Muscle layer of duodenum (tissue), 2 donors: ENCODE measurements around the gene DDR2.
"Not testable (repeated sequence)": the region's sequence is repeated elsewhere in the genome, so short reads cannot be mapped to it uniquely, and the experiment has no call there.

ENCODE experiments used
- H3K27ac ChIP-seq: one replicate; pipeline ENCODE4 v1.7.0; 2013; ENCODE audit warnings: mild to moderate bottlenecking, low read length
- H3K27me3 ChIP-seq: one replicate; pipeline ENCODE4 v1.7.0; 2013; ENCODE audit warnings: low read depth, mild to moderate bottlenecking, control low read depth, low read length
- H3K36me3 ChIP-seq, 2 donors: one replicate each; pipeline ENCODE4 v1.7.0; 2013; ENCODE audit warnings: low read length in 2 of 2, control low read depth in 1 of 2, mild to moderate bottlenecking in 1 of 2; ENCODE audit not compliant: insufficient read depth in 2 of 2, control insufficient read depth in 1 of 2
- H3K4me1 ChIP-seq, 2 donors: one replicate each; pipeline ENCODE4 v1.7.0; 2013; ENCODE audit warnings: low read length in 2 of 2, mild to moderate bottlenecking in 2 of 2, control low read depth in 1 of 2, moderate library complexity in 1 of 2; ENCODE audit not compliant: insufficient read depth in 2 of 2, control insufficient read depth in 1 of 2
- H3K4me3 ChIP-seq, 2 donors: one replicate each; pipeline ENCODE4 v1.7.0; 2013; ENCODE audit warnings: low read length in 2 of 2, low read depth in 1 of 2, mild to moderate bottlenecking in 1 of 2
- H3K9me3 ChIP-seq, 2 donors: one replicate each; pipeline ENCODE4 v1.7.0; 2013; ENCODE audit warnings: low read length in 2 of 2, control low read depth in 1 of 2, mild to moderate bottlenecking in 1 of 2; ENCODE audit not compliant: control insufficient read depth in 1 of 2
- donor health status: healthy.

DDR2 gene

DNA sequence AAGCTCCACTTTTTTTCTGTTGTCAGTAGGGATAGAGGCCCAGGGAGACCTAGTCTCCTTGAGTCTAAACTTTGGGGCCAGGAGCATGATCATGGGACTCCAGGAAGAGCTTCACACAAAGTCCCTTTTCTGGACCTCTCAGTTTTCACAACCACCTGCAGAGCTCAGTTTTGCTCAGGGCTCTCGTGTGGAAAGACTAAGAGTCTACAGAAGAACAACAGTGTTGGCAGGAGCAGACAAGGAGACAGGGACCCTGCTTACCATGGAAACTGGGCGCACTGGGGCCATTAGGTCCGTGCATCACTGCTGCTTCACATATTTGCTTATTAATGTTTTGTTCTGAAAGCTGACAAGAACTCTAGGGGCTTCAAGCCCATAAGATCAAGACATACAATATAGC is 94.3 kb downstream of the DDR2 start:
- no peak overlapping the region for H3K27ac ChIP-seq
- H3K4me1 ChIP-seq: no peaks in the 10 kb centered on the region
- no peak overlapping the region for H3K4me3 ChIP-seq
- H3K36me3 ChIP-seq: no peaks in the 10 kb centered on the region
- no peaks in the 10 kb centered on the region for H3K9me3 ChIP-seq
- H3K27me3 ChIP-seq: no peaks in the 10 kb centered on the region

DNA sequence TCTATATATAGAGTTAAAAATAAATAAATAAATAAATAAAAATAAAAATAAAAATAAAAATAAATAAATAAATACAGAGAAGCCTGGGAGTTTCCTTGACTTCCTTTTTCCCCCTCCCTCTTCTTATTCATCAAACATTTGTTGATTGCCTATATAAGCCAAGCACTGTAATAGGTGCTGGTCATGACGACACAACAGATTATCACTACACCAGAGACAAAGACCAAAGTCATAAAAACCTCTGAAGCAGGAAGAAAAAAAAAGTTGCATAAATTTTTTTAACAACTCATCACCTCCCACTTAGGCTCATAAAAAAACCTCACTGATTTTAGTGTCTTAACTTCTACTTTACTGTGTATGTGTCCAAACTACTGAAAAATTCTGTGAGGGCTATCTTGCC is 95.2 kb downstream of the DDR2 start:
- not testable (repeated sequence) for H3K4me1 ChIP-seq, H3K4me3 ChIP-seq

DNA sequence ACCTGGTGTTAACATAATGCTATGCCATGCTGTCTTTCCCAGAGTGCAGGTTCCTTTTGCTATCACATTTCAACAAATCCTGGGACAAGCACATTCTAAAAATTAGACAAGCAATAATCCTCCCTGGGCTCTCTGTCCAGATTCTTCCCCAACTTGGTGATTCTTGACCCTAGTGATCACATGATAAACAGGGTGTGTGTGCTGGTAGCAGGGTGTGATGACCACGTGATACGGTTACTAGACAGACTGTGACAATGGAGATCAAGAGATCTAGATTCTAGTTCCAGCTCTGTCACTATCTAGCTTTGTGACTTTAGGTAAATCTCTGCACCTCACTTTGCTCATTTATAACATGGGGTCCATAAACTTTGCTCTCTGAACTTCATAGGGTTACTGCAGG is 96.3 kb downstream of the DDR2 start:
- H3K4me3 ChIP-seq: no peak overlapping the region
- no peaks in the 10 kb centered on the region for H3K27me3 ChIP-seq
- no peaks in the 10 kb centered on the region for H3K36me3 ChIP-seq
- no peak overlapping the region for H3K27ac ChIP-seq
- H3K9me3 ChIP-seq: no peaks in the 10 kb centered on the region
- peaks cover 9 to 18% of the 10 kb centered on the region in 2 donors for H3K4me1 ChIP-seq

More for the DNA sequence above, 95.2 kb downstream of the DDR2 start:
- H3K36me3 ChIP-seq, H3K9me3 ChIP-seq, H3K27me3 ChIP-seq, H3K27ac ChIP-seq: not testable (repeated sequence)

DNA sequence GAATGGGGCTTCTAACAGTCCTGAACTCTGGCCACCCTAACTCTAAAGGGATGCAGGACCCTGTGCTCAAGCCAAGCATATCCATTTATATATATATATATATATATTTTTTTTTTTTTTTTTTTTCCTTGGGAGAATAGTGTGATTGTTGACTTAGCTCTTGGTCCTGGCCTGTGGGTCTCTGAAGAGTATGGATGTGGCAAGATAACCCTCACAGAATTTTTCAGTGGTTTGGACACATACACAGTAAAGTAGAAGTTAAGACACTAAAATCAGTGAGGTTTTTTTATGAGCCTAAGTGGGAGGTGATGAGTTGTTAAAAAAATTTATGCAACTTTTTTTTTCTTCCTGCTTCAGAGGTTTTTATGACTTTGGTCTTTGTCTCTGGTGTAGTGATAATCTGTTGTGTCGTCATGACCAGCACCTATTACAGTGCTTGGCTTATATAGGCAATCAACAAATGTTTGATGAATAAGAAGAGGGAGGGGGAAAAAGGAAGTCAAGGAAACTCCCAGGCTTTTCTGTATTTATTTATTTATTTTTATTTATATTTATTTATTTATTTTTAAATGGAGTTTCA is 97.0 kb downstream of the DDR2 start:
- not testable (repeated sequence) for H3K27ac ChIP-seq, H3K9me3 ChIP-seq, H3K36me3 ChIP-seq, H3K27me3 ChIP-seq, H3K4me3 ChIP-seq
- H3K4me1 ChIP-seq: peaks cover 9 to 18% of the 10 kb centered on the region in 2 donors

DNA sequence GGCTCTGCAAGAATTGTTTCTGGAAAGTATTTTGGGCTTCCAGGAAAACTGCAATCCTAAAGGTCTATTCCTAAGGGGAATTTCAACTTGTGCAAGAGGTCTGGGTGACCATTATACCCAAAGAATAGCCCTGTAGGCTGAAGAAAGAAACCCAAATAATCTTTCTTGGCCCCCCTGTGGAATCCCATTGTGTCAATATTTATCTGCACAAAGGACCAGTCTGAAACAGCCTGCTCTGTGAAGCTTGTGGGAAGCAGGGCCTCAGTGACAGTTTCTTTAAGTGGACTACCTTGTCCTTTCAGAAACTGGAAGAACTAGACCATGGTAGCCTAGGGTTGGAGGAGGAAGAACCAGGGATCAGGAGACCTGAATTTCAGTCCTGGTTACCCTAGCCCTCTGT is 99.8 kb downstream of the DDR2 start:
- no peaks in the 10 kb centered on the region for H3K9me3 ChIP-seq
- peak overlapping the region; percentile 65 for H3K27ac ChIP-seq
- H3K36me3 ChIP-seq: no peaks in the 10 kb centered on the region
- no peak overlapping the region for H3K4me3 ChIP-seq
- H3K27me3 ChIP-seq: no peaks in the 10 kb centered on the region
- H3K4me1 ChIP-seq: peaks cover 9 to 23% of the 10 kb centered on the region in 2 donors

DNA sequence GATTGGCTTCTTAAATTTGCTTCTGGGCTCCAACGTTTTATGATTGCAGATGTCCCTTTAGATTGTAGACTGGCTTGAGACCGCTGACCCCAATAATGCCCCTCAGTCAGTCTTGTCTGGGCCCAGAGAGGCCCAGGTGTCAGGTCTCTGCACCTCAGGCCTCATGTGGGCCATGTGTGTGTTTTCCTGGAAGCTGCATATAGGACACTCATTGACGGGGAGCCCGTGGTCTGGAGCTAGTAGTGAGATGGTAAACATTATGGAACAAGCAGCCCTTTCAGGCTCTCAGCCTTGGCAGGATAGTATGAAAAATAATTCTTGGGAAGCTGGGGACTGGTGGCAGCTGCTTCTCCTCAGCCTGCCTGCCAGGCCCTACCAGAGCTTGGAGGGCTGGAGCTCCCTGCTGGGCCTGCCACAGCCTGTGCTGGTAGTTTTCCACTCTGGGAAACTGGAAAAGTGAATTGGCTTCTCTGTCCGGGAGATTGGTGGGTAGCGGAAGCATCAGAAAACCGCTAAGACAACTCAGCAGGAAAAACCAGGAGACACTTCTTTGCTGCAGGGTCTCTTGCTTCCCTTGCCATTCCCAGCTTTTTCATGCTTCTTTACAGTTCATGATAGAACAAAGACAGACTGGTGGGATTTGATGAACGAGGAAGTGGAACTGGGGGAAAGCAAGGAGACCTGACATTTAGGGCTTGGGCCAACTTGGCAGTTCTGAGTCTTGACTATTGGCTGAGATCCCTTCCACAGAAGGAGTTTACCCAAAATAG is 100.5 kb downstream of the DDR2 start:
- Histone ChIP-seq H3K4me3 (no peak overlapping the region), H3K27ac (peak overlapping the region; percentile 65), H3K36me3 (no peaks in the 10 kb centered on the region), H3K4me1 (peaks cover 9 to 23% of the 10 kb centered on the region in 2 donors), H3K9me3 (no peaks in the 10 kb centered on the region), H3K27me3 (no peaks in the 10 kb centered on the region)

DNA sequence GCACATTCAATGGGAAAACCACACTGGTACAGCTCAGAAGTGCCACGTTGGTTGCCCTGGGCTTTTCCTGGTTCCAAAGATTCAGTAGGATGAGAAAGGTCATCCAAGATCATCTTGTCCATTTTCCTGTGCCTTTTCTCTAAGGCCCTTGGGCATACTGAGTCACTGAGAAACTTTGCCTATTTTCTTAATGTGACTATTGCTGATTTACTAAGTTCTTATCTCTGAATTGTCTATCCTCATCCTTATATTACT is 101.0 kb downstream of the DDR2 start:
- H3K4me3 ChIP-seq: no peak overlapping the region
- H3K27ac ChIP-seq: peak overlapping the region; percentile 65
- peaks cover 9 to 23% of the 10 kb centered on the region in 2 donors for H3K4me1 ChIP-seq
- H3K36me3 ChIP-seq: no peaks in the 10 kb centered on the region
- H3K27me3 ChIP-seq: no peaks in the 10 kb centered on the region
- H3K9me3 ChIP-seq: no peaks in the 10 kb centered on the region

DNA sequence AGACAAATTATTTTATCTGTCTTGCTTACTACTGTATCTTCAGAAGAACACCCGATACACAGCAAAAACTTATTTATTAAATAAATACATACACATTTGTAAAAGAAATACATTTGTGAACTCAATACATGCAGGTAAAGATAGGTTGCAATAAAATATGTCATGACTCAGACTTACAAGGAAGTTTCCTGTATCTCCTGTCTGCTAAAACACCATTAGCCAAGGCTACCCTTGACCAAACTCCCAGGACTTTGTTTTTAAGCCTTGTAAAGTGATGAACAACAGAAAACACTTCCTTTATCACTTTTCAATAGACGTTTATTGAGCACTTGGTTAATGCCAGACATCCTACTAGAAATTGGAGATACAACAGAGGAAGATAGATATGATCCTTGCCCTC is 101.8 kb downstream of the DDR2 start:
- peaks cover 9 to 23% of the 10 kb centered on the region in 2 donors for H3K4me1 ChIP-seq
- H3K27ac ChIP-seq: no peak overlapping the region
- H3K36me3 ChIP-seq: no peaks in the 10 kb centered on the region
- H3K9me3 ChIP-seq: no peaks in the 10 kb centered on the region
- no peak overlapping the region for H3K4me3 ChIP-seq
- H3K27me3 ChIP-seq: no peaks in the 10 kb centered on the region

DNA sequence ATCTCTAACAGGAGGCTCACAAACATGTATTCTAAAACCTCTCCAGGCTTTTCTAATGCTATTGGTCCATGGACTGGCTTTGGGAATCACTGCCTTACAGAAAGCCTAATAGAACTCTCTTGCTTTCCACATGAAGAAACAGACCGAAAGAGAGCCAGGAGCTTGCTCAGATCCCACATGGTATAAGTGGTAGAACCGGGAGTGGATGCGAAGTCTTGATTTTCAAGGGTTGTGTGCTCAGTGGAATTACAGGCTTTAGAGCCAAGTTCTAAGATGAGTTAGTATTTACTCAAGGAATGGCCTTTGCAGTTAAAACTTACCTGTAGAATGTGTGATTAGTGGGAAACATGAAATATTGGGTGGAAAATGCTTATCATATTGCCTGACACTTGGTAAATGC is 103.9 kb downstream of the DDR2 start:
- H3K4me3 ChIP-seq: no peak overlapping the region
- H3K27ac ChIP-seq: peak overlapping the region; percentile 14
- H3K4me1 ChIP-seq: peaks cover 9 to 23% of the 10 kb centered on the region in 2 donors
- H3K9me3 ChIP-seq: no peaks in the 10 kb centered on the region
- no peaks in the 10 kb centered on the region for H3K36me3 ChIP-seq
- no peaks in the 10 kb centered on the region for H3K27me3 ChIP-seq

DNA sequence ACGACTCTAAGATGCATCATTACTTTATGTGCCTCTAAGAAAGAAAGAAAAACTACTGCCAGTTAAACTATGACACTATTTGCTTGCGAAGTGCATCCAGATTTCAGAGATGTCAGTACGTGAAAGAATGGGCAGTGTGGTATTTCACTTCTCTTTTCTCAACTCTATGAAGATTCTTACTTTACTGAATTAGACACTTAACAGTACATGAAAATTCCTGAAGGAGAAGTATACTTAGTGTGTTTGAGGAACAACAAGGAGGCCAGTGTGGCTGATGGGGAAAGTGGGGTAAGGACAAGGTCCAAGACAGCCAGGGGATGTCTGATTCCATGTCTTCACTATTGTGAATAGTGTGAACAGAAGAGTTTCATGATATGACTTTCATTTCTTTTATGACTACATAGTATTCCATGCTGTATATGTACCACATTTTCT is 104.4 kb downstream of the DDR2 start:
- Histone ChIP-seq H3K36me3 (no peaks in the 10 kb centered on the region), H3K27ac (no peak overlapping the region), H3K4me1 (peaks cover 9 to 23% of the 10 kb centered on the region in 2 donors)

DNA sequence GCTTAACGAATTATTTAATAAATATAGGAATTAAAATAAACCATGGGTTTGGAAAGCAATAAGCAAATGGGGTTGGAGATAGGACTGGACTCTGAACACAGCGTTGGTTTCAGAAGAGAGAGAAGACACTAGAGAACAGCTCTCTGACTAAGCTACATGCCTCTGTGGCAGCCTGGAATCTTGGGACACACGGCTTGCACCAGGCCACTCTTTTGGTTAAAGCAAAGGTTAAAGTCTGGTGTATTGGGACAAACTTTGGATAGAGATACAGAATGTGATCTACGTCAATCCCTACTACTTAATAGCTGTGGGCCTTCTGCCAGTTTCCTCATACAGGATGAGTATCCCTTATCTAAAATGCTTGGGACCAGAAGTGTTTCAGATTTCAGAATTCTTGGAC is 108.5 kb downstream of the DDR2 start:
- H3K27ac ChIP-seq: no peak overlapping the region
- peaks cover 0 to under 1% of the 10 kb centered on the region in 2 donors for H3K36me3 ChIP-seq
- H3K27me3 ChIP-seq: no peaks in the 10 kb centered on the region
- peaks cover 0 to 2% of the 10 kb centered on the region in 2 donors for H3K4me1 ChIP-seq
- H3K9me3 ChIP-seq: no peaks in the 10 kb centered on the region
- no peak overlapping the region for H3K4me3 ChIP-seq

More for the DNA sequence above, 104.4 kb downstream of the DDR2 start:
- Histone ChIP-seq H3K27me3 (no peaks in the 10 kb centered on the region), H3K4me3 (no peak overlapping the region), H3K9me3 (no peaks in the 10 kb centered on the region)

DNA sequence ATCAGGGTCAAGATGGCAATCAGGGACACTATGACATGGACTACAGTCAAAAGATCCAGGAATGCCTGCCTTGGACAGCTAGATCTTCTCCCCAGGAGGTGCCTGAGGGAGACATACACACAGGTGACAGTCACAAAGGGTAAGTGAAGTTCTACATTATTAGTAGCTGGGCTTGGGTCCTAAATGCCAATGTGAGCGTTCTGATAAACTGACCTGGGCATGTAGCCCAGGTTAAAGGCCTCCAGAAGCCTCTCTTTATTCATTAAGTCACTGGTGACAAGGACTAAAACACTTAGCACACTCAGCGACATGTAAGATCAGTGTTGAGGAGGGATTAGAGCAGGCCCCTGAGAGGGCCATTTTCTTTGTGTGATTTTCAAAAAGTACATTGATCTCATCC is 109.3 kb downstream of the DDR2 start:
- no peak overlapping the region for H3K4me3 ChIP-seq
- H3K36me3 ChIP-seq: peaks cover 0 to 8% of the 10 kb centered on the region in 2 donors
- H3K27me3 ChIP-seq: no peaks in the 10 kb centered on the region
- H3K27ac ChIP-seq: no peak overlapping the region
- no peaks in the 10 kb centered on the region for H3K4me1 ChIP-seq
- no peaks in the 10 kb centered on the region for H3K9me3 ChIP-seq
